ENCODE results near the gene GTPBP8. TPM values are rescaled to one million over a fixed set of nuclear protein-coding genes. Genes with fewer than 3 reads are reported as not detected.

The GTPBP8 gene
- polyA plus RNA-seq, 1 donor (not counting 4 experiments of a cell fraction or from before 2014, with no cell fraction given) = 16.9 TPM

- H3K79me2 ChIP-seq (ENCODE audit: control insufficient read depth, insufficient read depth, low read length) = no peaks in the 10 kb centered on the region
- no peak within 1 kb of the TSS for H3K9ac ChIP-seq (ENCODE audit: control insufficient read depth, extremely low read depth, insufficient read depth, low read length)
- peak within 1 kb of the TSS in 1 of 3 experiments; percentile 14 for H3K4me3 ChIP-seq (ENCODE audit: control insufficient read depth in 2 of 3, extremely low read depth in 1 of 3, insufficient read depth in 2 of 3, low read depth in 1 of 3, low read length in 3 of 3)
- peak within 1 kb of the TSS; percentile 89 for H2AFZ ChIP-seq (ENCODE audit: control insufficient read depth, low read length)
- peak within 1 kb of the TSS; percentile 51 for H3K4me2 ChIP-seq (ENCODE audit: control insufficient read depth, extremely low read depth, insufficient read depth, low read depth, low read length)
- DNase-seq (ENCODE audit: low read depth, low spot score) (no peak), FAIRE-seq (peak; percentile 48)
- no peak for TF ChIP-seq EZH2 (IDR thresholded peaks at IDR 0.05; ENCODE audit: low read length)
- no peak for TF ChIP-seq CTCF (optimal IDR thresholded peaks at IDR 0.05 in 1 of 3, IDR thresholded peaks at IDR 0.05 in 1 of 3, conservative IDR thresholded peaks at IDR 0.05 in 1 of 3; ENCODE audit: extremely low read depth in 1 of 3, insufficient read depth in 2 of 3, low read length in 3 of 3)
- H3K36me3 ChIP-seq (ENCODE audit: control insufficient read depth in 2 of 2, extremely low read depth in 1 of 2, insufficient read depth in 2 of 2, low read length in 2 of 2) = no peaks in the 10 kb centered on the region
- dilution Hi-C loops (cut with MboI; ENCODE audit: extremely low pct_ligation_motif_present, low sequenced_read_pairs) = no loop called here
- H3K9me1 ChIP-seq (ENCODE audit: control insufficient read depth, extremely low read depth, insufficient read depth, low read length) = no peaks in the 10 kb centered on the region
- no peaks in the 10 kb centered on the region for H3K27me3 ChIP-seq (ENCODE audit: control insufficient read depth, extremely low read depth, insufficient read depth, low read length)
- H3K27ac ChIP-seq (ENCODE audit: control insufficient read depth, insufficient read depth, low read length) = no peak within 1 kb of the TSS
- H3K4me1 ChIP-seq (ENCODE audit: control insufficient read depth, extremely low read depth, insufficient read depth, low read length) = no peaks in the 10 kb centered on the region
- H4K20me1 ChIP-seq (ENCODE audit: control insufficient read depth, extremely low read depth, insufficient read depth, low read length) = no peaks in the 10 kb centered on the region
- H3K9me3 ChIP-seq (ENCODE audit: control insufficient read depth, low read depth, low read length) = no peaks in the 10 kb centered on the region
These were observed 15.9 kb upstream of the GTPBP8 start, which contains the start of gene CD200R1 for GRCh38 chr3:112974894-112975293. Gene CD200R1 (minus strand): TSS chr3:112975103. CDS start chr3:112974857, 246 bp downstream.

- dilution Hi-C loops (cut with MboI; ENCODE audit: extremely low pct_ligation_motif_present, low sequenced_read_pairs) = no loop called here
- H3K9me3 ChIP-seq (ENCODE audit: control insufficient read depth, low read depth, low read length) = no peaks in the 10 kb centered on the region
- H2AFZ ChIP-seq (ENCODE audit: control insufficient read depth, low read length) = peak overlapping the region; percentile 45
- H3K36me3 ChIP-seq (ENCODE audit: control insufficient read depth in 2 of 2, extremely low read depth in 1 of 2, insufficient read depth in 2 of 2, low read length in 2 of 2) = no peaks in the 10 kb centered on the region
- peak; percentile 17 for FAIRE-seq
- TF ChIP-seq CTCF (optimal IDR thresholded peaks at IDR 0.05 in 1 of 3, IDR thresholded peaks at IDR 0.05 in 1 of 3, conservative IDR thresholded peaks at IDR 0.05 in 1 of 3; ENCODE audit: extremely low read depth in 1 of 3, insufficient read depth in 2 of 3, low read length in 3 of 3) = no peak
- TF ChIP-seq EZH2 (IDR thresholded peaks at IDR 0.05; ENCODE audit: low read length) = no peak
- no peaks in the 10 kb centered on the region for H3K79me2 ChIP-seq (ENCODE audit: control insufficient read depth, insufficient read depth, low read length)
- H4K20me1 ChIP-seq (ENCODE audit: control insufficient read depth, extremely low read depth, insufficient read depth, low read length) = no peaks in the 10 kb centered on the region
- H3K27ac ChIP-seq (ENCODE audit: control insufficient read depth, insufficient read depth, low read length) = no peak overlapping the region
- no peak overlapping the region for H3K4me3 ChIP-seq (ENCODE audit: control insufficient read depth in 2 of 3, extremely low read depth in 1 of 3, insufficient read depth in 2 of 3, low read depth in 1 of 3, low read length in 3 of 3)
- H3K4me1 ChIP-seq (ENCODE audit: control insufficient read depth, extremely low read depth, insufficient read depth, low read length) = no peaks in the 10 kb centered on the region
- no peaks in the 10 kb centered on the region for H3K27me3 ChIP-seq (ENCODE audit: control insufficient read depth, extremely low read depth, insufficient read depth, low read length)
- H3K9ac ChIP-seq (ENCODE audit: control insufficient read depth, extremely low read depth, insufficient read depth, low read length) = no peak overlapping the region
- no peak for DNase-seq (ENCODE audit: low read depth, low spot score)
- H3K4me2 ChIP-seq (ENCODE audit: control insufficient read depth, extremely low read depth, insufficient read depth, low read depth, low read length) = no peak overlapping the region
- no peaks in the 10 kb centered on the region for H3K9me1 ChIP-seq (ENCODE audit: control insufficient read depth, extremely low read depth, insufficient read depth, low read length)
These were observed 14.8 kb upstream of the GTPBP8 start for GRCh38 chr3:112976001-112976400.

Measured in keratinocyte (primary cell).